Fibroblast of pulmonary artery (primary cell): ENCODE results near the gene TOMM70.

ENCODE experiments used
- DNase-seq: peaks from one replicate; pipeline ENCODE4 v3.0.0-alpha.2; 2010; ENCODE audit warnings: low read depth
- H3K4me3 ChIP-seq: replicated peaks from 2 replicates; pipeline ENCODE4 v1.5.1; 2011; ENCODE audit warnings: low read depth, mild to moderate bottlenecking, control low read depth, low read length, moderate library complexity
- CTCF ChIP-seq: IDR thresholded peaks from 2 replicates; pipeline ENCODE4 v1.5.1; 2011; ENCODE audit warnings: mild to moderate bottlenecking, control low read depth, low read length, inconsistent platforms; ENCODE audit errors: missing control alignments

Gene TOMM70

GRCh38 chr3:100389025-100389424, 11.9 kb downstream of the TOMM70 start:
- TF ChIP-seq CTCF = no peak
- no peak for DNase-seq
- H3K4me3 ChIP-seq = no peak overlapping the region

DNA sequence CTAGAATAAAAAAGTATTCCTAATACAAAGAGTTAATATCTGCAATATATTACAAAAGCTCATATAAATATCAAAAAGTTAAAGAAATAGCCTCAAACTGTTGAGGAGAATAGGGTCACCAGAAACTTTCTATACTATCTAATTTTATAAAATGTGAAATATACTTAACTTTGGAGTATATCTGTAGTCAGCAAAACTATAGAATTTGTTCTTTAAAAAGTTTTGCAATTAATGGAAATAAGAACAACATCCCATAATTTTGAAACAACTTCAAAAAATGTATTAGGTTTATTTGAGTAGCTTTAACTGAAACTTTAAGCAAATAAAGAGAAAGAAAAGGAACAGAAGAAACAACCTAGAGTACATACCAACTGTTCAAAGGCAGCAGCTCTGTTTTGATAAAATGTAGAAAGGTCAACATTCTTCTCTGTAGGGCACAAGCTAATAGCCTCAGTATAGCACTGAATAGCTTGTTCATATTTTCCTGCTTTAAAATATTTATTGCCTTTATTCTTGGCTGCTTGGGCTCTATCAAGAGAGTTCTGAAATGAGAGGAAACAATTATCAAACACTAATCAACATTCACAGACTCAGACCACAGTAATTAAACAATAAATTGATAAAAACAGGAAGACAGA, 14.3 kb downstream of the TOMM70 start:
- no peak for DNase-seq
- H3K4me3 ChIP-seq = no peak overlapping the region
- no peak for TF ChIP-seq CTCF

GRCh38 chr3:100384733-100385525, 16.0 kb downstream of the TOMM70 start:
- no peak for TF ChIP-seq CTCF
- no peak overlapping the region for H3K4me3 ChIP-seq
- no peak for DNase-seq

GRCh38 chr3:100376301-100376700, 24.6 kb downstream of the TOMM70 start:
- no peak for DNase-seq
- H3K4me3 ChIP-seq = no peak overlapping the region
- TF ChIP-seq CTCF = no peak

DNA sequence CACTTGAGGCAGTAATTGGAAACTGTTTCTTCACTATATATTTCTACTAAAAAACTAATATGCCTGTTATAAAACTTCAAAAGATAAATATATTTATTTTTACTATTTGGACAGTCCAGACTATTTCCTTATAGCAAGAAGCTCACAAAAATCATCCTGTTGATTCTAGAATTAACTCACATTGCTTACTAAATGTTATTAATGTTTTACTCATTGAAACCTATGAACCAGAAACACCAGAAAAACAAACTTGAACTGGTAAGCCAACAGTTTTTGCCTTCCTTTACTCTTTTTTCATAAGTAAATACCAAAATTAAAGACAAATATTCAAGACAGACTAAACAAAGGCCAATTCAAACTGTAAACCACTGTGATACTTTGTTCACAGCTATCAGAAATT, 26.4 kb downstream of the TOMM70 start:
- DNase-seq = no peak

DNA sequence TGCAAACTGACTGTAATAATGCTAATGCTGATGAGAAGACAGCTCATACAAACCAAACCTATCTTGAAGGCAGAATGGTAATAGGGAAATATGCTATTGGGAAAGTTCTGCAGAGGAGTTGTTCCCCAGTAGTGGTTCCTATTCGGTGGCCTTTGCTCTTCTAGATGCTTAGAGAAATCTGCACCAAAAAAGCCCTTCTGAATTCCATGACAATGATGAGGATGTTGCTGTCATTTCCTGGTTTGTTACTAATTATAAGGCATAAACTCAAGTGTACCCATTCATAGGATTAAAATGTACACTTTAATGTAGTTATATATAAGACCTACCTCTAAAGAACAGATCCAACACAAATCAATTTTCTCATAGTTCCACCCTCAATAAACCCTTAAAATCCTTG, 30.1 kb downstream of the TOMM70 start:
- no peak overlapping the region for H3K4me3 ChIP-seq
- no peak for TF ChIP-seq CTCF
- DNase-seq = no peak

More for the DNA sequence above, 26.4 kb downstream of the TOMM70 start:
- TF ChIP-seq CTCF = no peak
- no peak overlapping the region for H3K4me3 ChIP-seq
